Vagina (tissue), 2 donors: ENCODE data around the gene PAMR1. TPM values are rescaled to one million over a fixed set of nuclear protein-coding genes. Genes with fewer than 3 reads are reported as not detected.

Experiments
- DNase-seq, 2 donors: peaks; one replicate each; pipeline ENCODE4 v3.0.0-alpha.2; 2017; ENCODE audit errors: extremely low spot score in 2 of 2
- H3K27ac ChIP-seq: fragments of 200-600 bp; sonication (generic); one replicate; pipeline ENCODE4 v1.5.1; 2019
- H3K27me3 ChIP-seq: fragments of 200-600 bp; sonication (generic); one replicate; pipeline ENCODE4 v1.5.1; 2019
- H3K36me3 ChIP-seq, 2 donors: fragments of 200-600 bp; sonication (generic); one replicate each; pipeline ENCODE4 v1.5.1; 2017 to 2019
- H3K4me1 ChIP-seq: fragments of 200-600 bp; sonication (generic); one replicate; pipeline ENCODE4 v1.5.1; 2019
- H3K4me3 ChIP-seq, 2 donors: fragments of 200-600 bp; sonication (generic); 1 replicate in 1 of 2; 2 replicates in 1 of 2; pipeline ENCODE4 v1.5.1; 2016 to 2019
- H3K9me3 ChIP-seq: fragments of 200-600 bp; sonication (generic); one replicate; pipeline ENCODE4 v1.5.1; 2019
- CTCF ChIP-seq, 3 experiments: fragments of 450-650 bp in 2 of 3; fragments of 200-600 bp in 1 of 3; sonication (generic) in 1 of 3; IDR thresholded peaks; one replicate each; pipeline ENCODE4 v1.5.1; 2017 to 2019; ENCODE audit warnings: antibody characterized with exemption in 3 of 3, mild to moderate bottlenecking in 2 of 3, moderate library complexity in 2 of 3
- POLR2A ChIP-seq, 2 donors: fragments of 450-650 bp; IDR thresholded peaks; one replicate each; pipeline ENCODE4 v1.6.1; 2017; ENCODE audit warnings: antibody characterized with exemption in 2 of 2, mild to moderate bottlenecking in 2 of 2, moderate library complexity in 2 of 2
- POLR2AphosphoS5 ChIP-seq, 2 donors: sonication (generic); formaldehyde crosslinking; IDR thresholded peaks; one replicate each; pipeline ENCODE4 v1.9.0; 2017; ENCODE audit warnings: antibody characterized with exemption in 2 of 2, mild to moderate bottlenecking in 2 of 2, low read depth in 1 of 2; ENCODE audit not compliant: insufficient read depth in 1 of 2
- intact Hi-C: fragments of 100-400 bp; cut with DNase I; formaldehyde crosslinking; loops from one replicate; pipeline ENCODE4 v1.15.1; 2023
- total RNA-seq: library from RNA; depleted of rRNA; stranded (reverse); fragments of >200 nt; gene quantifications from one replicate; pipeline ENCODE4 v1.2.3, GENCODE V29; 2016

PAMR1 gene
- total RNA-seq, 1 donor from 2014 or later, result 46.7 TPM

GRCh38 chr11:35454362-35454761, 71.1 kb downstream of the PAMR1 start:
- Histone ChIP-seq H3K9me3 (no peaks in the 10 kb centered on the region), H3K4me1 (no peaks in the 10 kb centered on the region), H3K36me3 (no peaks in the 10 kb centered on the region), H3K27me3 (no peaks in the 10 kb centered on the region), H3K4me3 (no peak overlapping the region), H3K27ac (no peak overlapping the region)
- intact Hi-C loops, result no loop called here
- no peak for DNase-seq
- no peak for TF ChIP-seq CTCF (IDR thresholded peaks at IDR 0.05)

- TF ChIP-seq CTCF (IDR thresholded peaks at IDR 0.05), result no peak
- TF ChIP-seq POLR2AphosphoS5 (IDR thresholded peaks at IDR 0.05; ENCODE audit: insufficient read depth in 1 of 2, low read depth in 1 of 2), result no peak
- no peak for TF ChIP-seq POLR2A (IDR thresholded peaks at IDR 0.05)
- no peak overlapping the region for H3K4me3 ChIP-seq
- H3K27ac ChIP-seq, result no peak overlapping the region
- intact Hi-C loops, result no loop called here
- H3K9me3 ChIP-seq, result no peaks in the 10 kb centered on the region
- H3K27me3 ChIP-seq, result no peaks in the 10 kb centered on the region
- H3K36me3 ChIP-seq, result peaks cover 0 to 19% of the 10 kb centered on the region in 2 donors
- H3K4me1 ChIP-seq, result no peaks in the 10 kb centered on the region
- DNase-seq, result no peak
These were observed 88.7 kb downstream of the PAMR1 start for GRCh38 chr11:35436581-35437250.

- TF ChIP-seq POLR2A (IDR thresholded peaks at IDR 0.05), result no peak
- TF ChIP-seq POLR2AphosphoS5 (IDR thresholded peaks at IDR 0.05; ENCODE audit: insufficient read depth in 1 of 2, low read depth in 1 of 2), result no peak
- no peak for TF ChIP-seq CTCF (IDR thresholded peaks at IDR 0.05)
- Histone ChIP-seq H3K4me3 (no peak overlapping the region), H3K4me1 (no peaks in the 10 kb centered on the region), H3K9me3 (no peaks in the 10 kb centered on the region), H3K36me3 (peaks cover 0 to 19% of the 10 kb centered on the region in 2 donors), H3K27me3 (no peaks in the 10 kb centered on the region), H3K27ac (no peak overlapping the region)
- DNase-seq, result no peak
- intact Hi-C loops, result no loop called here
These were observed 91.8 kb downstream of the PAMR1 start for GRCh38 chr11:35433588-35433987.

- Histone ChIP-seq H3K36me3 (peaks cover 0 to 19% of the 10 kb centered on the region in 2 donors), H3K4me3 (no peak overlapping the region), H3K4me1 (no peaks in the 10 kb centered on the region), H3K27me3 (no peaks in the 10 kb centered on the region), H3K27ac (no peak overlapping the region), H3K9me3 (no peaks in the 10 kb centered on the region)
- TF ChIP-seq CTCF (IDR thresholded peaks at IDR 0.05) (no peak), POLR2A (IDR thresholded peaks at IDR 0.05) (no peak), POLR2AphosphoS5 (IDR thresholded peaks at IDR 0.05; ENCODE audit: insufficient read depth in 1 of 2, low read depth in 1 of 2) (no peak)
- DNase-seq, result no peak
- intact Hi-C loops, result no loop called here
These were observed 93.0 kb downstream of the PAMR1 start for GRCh38 chr11:35432464-35432863.

GRCh38 chr11:35427071-35427470, 98.3 kb downstream of the PAMR1 start:
- DNase-seq, result no peak
- H3K36me3 ChIP-seq, result peaks cover 0 to 4% of the 10 kb centered on the region in 2 donors
- no peak overlapping the region for H3K27ac ChIP-seq
- H3K4me3 ChIP-seq, result no peak overlapping the region
- TF ChIP-seq POLR2AphosphoS5 (IDR thresholded peaks at IDR 0.05; ENCODE audit: insufficient read depth in 1 of 2, low read depth in 1 of 2), result no peak
- intact Hi-C loops, result no loop called here
- H3K4me1 ChIP-seq, result no peaks in the 10 kb centered on the region
- no peaks in the 10 kb centered on the region for H3K9me3 ChIP-seq
- no peaks in the 10 kb centered on the region for H3K27me3 ChIP-seq
